Skeletal muscle cell (primary cell): ENCODE data around the gene PPFIA2.

Experiments used
- DNase-seq: peaks from one replicate; pipeline ENCODE4 v3.0.0-alpha.2; 2010; ENCODE audit warnings: low read depth
- H3K4me3 ChIP-seq: 2 replicates; pipeline ENCODE4 v1.5.1; 2011; ENCODE audit warnings: low read depth, mild to moderate bottlenecking, control low read depth, low read length, moderate library complexity

The PPFIA2 gene

DNA sequence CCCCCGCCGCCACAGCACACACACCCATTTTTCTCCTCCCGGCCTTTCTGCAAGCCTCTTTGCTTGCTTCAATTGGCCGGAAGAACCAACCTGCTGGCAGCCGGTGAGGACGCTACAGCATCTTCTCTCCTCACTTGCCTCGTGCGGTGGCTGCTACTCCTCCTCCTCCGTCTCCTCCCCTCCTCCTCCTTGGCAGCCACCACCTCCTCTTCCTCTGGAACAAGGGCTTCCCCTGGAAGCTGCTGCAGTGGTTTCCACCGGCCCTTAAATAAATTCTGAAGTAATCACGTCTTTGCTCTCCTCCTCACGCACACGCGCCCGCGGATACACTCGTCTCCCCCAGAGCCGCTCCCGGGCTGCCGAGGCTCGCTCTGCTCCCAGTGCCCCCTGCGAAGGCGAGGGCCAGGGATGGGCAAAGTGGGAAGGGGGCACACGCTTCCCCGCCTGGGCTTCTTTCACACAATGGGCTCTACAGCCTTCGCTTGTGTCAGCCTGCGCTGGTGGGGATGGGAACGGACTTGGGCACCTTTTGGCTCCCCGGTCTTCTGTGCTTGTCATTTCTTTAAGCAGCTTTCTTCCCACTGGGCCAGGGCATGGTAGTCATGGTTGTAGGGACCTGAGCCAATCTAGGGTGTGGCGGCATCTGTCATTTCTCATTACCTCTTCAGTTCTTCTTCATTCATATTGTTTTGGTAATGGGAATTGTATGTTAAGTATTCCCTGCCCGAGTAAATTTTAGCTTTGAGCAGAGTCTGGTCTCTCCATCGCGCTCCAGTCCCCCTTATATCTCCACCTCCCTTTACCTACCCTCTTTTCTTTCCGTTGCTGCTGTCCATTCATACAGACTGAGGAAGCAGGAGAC lies at the start of gene PPFIA2:
Gene PPFIA2 (minus strand): TSS at position 161 of the 862 bp plus-strand sequence.
- peak within 1 kb of the TSS; percentile 54 for H3K4me3 ChIP-seq
- no peak for DNase-seq

DNA sequence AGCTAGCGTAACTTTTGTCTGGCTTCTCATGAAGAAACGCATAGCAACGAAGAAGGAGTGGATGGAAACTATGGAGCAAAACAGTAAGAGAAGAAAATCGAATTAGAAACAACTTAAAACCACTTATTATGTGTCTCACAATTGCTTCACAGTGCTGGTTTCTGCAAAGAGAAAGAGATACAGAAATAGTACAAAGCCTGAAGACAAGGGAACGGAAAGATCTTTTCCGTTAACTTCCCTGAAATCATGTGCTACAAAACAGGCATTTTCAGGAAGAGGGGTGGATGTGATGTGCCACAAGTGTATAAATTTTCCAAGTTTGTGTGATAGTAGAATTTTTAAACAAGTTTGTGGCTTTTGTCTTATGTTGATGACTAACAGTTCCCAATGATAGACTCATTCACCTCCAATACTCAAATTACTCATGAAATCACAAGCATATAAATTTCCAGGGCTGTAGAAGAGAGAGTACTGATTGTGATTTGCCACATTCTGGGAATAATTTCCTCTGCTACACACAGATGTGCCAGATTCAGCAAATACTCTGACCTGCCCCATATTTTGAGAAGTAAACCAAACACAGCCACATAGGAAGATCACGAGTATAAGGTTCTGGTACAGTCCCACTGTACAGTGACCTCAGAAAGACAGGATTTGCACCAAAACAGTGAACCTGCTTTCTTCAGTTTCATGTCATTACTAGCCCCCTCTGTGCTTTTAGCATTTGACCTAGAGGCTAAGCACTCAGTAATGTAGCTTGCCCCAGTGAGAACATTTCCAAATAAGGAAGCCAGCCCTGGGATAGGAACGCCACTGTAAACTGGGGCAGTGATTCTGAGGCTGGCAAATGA lies 41.4 kb upstream of the PPFIA2 start:
- DNase-seq = no peak
- H3K4me3 ChIP-seq = no peak overlapping the region

DNA sequence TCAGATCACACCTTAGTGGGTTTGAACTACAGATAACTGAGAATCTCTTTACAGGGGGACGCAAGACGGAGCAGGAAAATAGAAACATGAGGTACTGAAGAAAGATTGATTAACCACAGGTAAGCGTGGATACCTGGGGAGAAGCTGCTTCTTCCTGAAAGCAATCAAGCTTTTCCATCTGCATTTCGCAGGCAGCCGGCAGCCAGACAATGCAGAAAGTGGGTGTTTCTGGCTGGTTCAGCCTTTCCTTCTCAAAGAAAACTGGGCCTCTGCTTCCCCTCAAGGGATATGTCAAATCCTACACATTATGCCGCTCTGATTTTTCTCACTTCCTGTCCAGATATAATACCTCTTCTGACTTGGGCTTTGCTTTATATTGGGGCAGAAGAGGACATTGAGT lies 39.1 kb upstream of the PPFIA2 start:
- DNase-seq = no peak
- H3K4me3 ChIP-seq = no peak overlapping the region

DNA sequence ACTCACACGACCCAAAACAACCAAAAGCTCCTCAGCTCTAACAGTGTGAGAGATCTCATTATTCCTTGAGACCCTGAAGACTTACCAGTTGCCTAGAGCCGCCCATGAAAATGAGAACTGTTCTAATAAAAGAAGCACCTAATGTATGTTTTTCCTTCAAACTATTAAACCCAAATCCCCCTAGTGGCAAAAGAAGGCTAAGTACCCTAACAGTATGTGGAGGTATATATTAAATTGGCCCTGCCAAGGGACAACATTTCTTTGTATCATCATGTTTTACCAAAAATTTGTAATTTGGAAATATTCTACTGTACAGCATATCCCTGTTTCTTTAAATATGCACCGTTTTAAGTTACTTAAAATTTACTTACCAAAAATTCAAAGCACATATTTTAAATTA lies 38.0 kb upstream of the PPFIA2 start:
- DNase-seq = no peak
- no peak overlapping the region for H3K4me3 ChIP-seq

DNA sequence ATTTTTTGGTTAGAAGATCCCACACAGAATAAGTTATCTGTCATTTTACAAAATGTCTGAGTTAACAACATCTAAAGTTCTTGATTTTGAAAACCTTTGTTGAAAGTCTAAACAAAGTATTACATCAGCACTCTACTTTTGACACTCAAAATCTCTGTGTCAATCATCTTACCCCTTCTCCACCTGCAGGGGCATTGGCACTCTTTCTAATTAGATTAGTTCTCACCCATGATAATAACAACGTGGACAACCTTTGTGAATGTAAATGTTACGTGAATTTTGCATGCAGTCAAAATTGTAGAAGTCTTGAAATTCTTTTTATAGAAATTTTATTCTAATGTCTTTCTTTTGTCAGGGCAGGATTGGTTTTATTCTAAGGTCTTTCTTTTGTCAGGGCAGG lies 33.5 kb upstream of the PPFIA2 start:
- DNase-seq = no peak
- H3K4me3 ChIP-seq = no peak overlapping the region

DNA sequence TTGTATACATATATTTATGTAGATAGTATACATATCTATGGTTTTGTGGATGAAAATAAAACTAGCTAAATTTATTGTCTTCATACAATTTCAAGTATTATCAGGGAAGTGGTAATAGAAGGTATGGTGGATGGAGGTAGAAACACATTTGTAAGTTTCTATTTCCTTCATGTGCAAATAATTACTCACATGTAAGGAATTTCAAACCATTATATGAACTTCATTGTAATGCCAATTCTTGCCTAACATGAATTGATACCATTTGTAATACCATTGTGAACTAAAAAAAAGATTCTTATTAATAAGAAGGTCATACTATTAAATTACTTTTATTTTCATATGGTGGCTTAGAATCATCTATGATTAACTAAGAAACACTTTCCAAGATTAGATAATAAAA lies 20.1 kb upstream of the PPFIA2 start:
- no peak for DNase-seq
- no peak overlapping the region for H3K4me3 ChIP-seq

DNA sequence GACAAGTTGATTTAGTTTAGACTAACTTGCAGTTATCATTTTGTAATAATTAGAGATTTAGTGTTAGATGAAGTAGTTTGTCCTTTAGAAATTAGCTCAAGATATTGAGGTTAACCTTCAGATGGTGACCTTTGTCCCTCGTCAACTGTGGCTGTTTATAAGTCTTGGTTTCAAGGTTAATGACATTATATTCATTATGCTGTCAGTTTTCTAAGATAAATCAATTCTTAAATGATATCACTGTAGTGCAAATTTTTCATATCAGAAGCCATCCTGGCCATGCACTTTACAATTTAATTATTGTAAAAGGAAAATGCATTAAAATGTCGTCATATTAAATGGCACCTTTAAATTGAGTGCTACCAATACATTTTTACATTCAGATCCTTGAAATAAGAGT lies 19.6 kb upstream of the PPFIA2 start:
- no peak overlapping the region for H3K4me3 ChIP-seq
- DNase-seq = no peak

DNA sequence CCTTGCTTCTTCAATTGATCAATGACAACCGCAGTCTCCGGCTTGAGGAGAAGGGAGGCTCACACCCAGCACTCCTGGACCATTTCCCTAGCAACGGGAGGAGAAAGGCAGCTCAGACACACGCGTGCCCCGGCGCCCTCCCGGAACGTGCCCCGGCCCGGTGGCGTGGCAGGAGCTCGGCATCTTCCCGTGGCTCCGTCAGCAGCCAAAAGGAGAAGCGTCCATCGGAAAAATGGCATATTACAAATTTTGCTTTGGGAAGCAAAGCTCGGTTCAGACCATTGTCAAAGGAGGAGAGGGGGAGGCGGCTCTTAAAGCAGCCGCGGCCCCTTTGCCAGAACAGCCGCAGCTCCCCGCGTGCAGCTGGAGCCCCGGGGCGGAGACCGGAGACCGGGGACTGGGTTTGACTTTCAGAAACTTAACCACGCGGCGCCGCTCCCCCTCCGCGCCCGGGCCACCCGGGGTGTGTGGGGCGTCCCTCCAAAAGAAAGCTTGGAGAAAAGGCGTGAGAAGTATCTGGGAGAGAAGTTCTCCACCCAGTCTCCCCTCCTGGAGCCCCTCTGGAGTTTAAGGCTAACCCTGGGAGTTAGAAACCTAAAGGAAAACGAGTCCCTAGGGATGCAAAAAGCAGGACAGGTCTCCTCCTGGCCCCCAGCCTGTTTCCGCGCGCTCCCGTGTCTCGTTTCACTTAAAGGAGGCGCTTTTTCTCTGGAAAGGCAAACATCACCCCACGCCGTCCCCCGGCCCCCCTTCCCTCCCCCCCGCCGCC lies 545 bp downstream of the PPFIA2 start:
- DNase-seq = no peak

DNA sequence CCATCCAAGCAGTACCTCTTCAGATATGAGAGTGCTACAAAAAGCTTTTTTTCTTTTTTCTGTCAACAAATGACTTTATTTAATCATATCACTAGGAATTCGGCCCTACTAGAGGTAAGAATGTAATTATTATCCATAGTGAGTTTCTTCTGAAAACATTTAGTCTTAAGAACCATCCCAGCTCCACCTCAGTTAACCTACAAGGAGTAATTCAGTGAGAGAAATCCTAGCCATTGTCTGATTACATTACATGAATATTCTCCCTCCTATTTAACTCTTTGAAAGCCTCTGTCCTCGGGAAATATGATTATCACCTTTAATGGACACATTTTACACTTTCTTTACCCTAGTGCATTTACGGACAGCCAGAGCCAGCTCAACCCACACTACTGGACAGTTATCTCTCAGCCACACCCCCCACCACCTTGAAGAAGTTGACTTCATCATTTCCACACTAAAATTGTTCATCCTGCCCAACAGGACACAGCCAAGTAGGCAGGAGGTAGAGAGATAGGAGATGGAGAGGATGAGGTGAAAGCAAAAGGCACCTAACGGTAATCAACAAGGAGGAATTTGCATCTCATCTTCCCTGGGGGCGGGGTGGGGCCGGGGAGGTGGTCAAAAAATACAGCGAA lies 1.3 kb downstream of the PPFIA2 start:
- DNase-seq = no peak
- H3K4me3 ChIP-seq = peak overlapping the region; percentile 54

More for the DNA sequence above, 545 bp downstream of the PPFIA2 start:
- peak overlapping the region; percentile 54 for H3K4me3 ChIP-seq

DNA sequence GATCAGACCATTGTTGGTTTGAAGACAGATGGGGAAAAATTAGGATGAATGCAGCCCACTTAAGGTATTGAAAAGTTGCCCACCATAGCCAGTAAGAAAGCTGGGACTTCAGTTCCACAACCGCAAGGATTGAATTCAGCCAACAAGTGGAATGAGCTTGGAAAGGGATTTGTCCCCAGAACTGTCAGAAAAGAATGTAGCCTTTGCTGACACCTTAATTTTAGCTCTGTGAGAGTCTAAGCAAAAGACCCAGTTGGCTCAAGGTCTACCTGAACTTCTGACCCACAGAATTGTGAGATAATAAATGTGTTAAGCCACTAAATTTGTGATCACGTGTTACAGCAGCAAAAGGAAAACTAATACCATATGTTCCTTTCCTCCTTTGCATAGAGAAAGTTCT lies 29.4 kb downstream of the PPFIA2 start:
- no peak for DNase-seq

DNA sequence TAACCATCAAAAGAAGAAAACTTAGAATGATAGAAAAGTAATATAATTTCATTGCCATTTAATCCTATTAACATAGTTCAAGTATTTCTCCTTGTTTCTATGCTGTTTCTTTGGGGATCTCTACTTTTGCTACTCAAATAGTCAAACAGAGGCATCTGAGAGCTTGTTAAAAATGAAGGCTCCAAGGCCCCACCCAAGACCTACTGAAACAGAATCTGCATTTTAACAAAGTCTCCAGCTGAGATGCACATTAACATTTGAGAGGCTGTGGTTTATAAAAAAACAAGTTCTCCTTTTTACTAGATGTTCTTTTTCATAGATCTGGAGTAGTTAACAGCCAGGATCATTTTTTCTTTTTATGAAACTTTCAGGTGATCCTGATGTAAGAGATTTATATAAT lies 31.8 kb downstream of the PPFIA2 start:
- no peak for DNase-seq
- H3K4me3 ChIP-seq = no peak overlapping the region

More for the DNA sequence above, 29.4 kb downstream of the PPFIA2 start:
- no peak overlapping the region for H3K4me3 ChIP-seq

DNA sequence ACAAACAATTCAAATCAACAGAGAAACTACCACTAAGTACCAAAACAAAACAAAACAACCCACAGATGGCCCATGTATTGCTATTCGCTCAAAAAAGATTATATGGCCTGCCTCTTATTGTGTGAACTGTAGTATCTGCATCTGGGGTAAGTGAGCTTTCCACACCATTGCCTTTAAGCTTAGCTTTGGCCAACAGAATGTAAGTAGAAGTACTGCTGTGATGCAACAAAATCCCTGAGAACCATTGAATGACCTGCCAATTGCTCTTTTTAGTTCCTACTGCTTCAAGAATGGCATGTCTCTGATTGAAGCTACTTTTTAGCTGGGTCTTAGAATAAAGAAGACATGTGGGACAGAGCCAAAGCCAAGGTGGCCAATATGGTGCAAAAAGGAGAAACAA lies 32.5 kb downstream of the PPFIA2 start:
- no peak overlapping the region for H3K4me3 ChIP-seq

DNA sequence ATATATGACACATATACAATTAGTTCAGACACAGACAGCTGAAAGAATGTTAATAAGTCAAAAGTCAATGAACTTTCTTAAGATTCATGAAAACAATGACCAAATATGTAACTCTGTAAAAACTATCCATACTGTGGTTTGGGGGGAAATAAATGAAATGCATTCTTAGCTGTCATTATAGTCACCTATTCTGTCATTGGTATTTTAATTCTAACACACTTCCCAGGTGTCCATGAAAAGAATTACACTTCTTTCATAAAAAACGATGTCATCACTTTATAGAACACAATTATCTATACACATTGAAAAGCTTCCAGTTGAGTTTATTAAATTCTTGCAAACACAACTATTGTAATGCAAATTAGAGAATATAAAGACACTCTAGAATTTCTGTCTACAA lies 35.8 kb downstream of the PPFIA2 start:
- no peak for DNase-seq
- no peak overlapping the region for H3K4me3 ChIP-seq

More for the DNA sequence above, 32.5 kb downstream of the PPFIA2 start:
- DNase-seq = no peak

DNA sequence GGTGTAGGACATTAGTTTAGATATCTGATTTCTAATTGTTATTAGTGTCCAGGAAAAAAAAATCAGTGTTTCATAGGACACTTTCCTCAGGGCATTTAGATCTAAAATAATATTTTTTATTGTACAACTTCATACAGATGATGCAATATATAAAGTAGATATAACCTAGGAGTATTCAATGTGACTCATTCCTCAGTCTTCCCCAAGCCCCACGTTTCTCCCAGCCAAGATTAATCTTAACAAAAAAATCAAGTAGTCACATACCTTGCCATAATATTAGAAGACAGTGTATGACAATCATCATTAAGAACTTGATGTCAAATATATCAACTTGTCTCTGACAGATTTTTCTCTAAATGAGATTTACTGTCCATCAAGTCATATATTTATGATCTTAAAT lies 37.1 kb downstream of the PPFIA2 start:
- DNase-seq = no peak
- no peak overlapping the region for H3K4me3 ChIP-seq

DNA sequence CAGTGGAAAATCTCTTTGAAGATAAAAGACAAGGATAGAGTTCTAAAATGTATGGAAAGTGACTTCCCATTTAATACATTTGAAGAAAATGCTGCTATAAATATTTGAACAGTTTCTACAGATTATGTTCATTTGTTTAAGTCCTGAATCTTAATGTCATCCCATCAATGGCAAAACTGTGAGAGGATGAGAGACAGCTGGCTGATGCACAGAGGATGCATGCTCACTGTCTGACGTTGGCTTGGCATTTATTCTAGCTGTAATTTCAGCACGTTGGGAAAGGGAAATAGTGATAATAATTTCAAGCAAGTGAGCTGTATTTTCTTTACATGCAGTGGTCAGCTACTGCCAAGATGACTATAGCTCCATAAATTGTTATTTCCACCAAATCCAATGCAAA lies 40.5 kb downstream of the PPFIA2 start:
- H3K4me3 ChIP-seq = no peak overlapping the region
- DNase-seq = no peak

DNA sequence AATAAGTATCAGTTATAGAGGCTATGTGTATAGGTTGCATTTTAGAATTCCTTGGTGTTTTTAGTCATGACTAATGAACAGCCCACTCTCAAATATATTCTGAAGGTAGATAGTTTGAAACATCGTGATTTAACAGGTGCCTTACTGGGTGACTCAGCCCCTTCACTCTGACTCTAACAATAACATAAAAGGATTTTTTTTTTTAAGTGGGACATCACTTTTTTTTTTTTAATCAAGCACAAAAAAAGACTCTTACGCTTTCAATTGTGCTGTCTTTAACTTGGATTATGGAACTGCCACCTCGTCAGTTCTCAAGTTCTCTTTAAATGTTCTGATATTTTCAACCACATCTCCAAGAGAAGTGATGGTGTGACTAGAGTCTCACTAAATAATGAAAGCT lies 46.6 kb downstream of the PPFIA2 start:
- DNase-seq = no peak
- no peak overlapping the region for H3K4me3 ChIP-seq

DNA sequence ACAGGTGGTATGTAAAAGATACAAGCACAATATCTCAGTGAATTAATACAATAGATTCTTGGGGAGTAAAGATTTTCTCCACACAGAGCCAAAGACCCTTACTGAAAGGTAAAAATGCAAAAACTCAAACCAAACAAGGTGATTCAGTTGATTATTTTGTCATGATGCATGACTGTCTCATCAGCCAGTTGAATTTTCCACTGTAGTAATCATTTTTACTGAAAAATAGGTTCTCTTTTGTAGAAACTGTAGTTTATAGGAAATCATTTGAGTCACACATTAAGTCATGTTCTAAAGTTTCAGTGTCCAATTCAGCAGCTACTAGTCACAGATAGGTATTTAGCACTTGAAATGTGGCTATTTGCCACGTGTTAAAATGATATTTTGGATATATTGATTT lies 53.6 kb downstream of the PPFIA2 start:
- H3K4me3 ChIP-seq = no peak overlapping the region
- DNase-seq = no peak

DNA sequence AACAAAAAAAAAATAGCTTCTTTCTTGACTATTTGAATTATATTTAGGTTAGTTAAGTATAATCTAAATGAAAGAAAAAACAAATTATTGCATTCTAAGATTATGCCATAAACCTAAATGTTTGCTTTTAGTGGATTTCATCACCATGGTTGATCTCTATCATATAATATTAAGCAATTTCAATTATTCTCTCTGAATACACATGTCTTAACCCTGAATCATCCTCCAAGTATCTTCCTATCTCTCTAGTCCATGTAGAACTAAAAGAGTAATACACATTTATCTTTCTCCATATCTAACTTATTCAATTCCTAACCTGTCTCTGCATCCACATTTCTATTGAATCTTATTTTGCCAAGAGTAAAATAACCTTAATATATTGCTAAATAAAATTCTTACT lies 59.6 kb downstream of the PPFIA2 start:
- DNase-seq = no peak

DNA sequence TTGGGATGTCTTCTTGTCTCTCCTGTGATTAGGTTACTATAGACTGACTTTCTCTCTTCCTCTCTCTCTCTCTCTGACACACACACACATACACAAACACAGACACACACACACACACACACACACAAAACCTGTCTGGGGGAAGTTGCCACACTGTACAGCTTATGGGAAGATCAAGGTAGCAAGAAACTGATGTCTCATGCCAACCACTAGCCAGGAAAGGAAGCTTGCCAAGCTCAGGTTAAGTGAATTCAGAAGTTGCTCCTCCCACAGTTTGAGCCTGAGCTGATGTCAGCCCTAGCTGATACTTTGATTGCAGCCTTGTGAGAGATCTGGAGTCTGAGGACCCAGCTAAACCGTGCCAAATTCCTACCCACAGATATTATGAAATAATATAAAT lies 67.1 kb downstream of the PPFIA2 start:
- no peak overlapping the region for H3K4me3 ChIP-seq
- DNase-seq = no peak

More for the DNA sequence above, 59.6 kb downstream of the PPFIA2 start:
- H3K4me3 ChIP-seq = no peak overlapping the region
